Ovary (tissue), 9 donors: Measurements from ENCODE around the gene PLEKHH2. TPM values are rescaled to one million over a fixed set of nuclear protein-coding genes. Genes with fewer than 3 reads are reported as not detected.
"Not testable (repeated sequence)": the region's sequence is repeated elsewhere in the genome, so short reads cannot be mapped to it uniquely, and the experiment has no call there.

ENCODE experiments used
- DNase-seq, 5 donors: peaks; one replicate each; pipeline ENCODE4 v3.0.0-alpha.2; 2019 to 2020
- H3K27ac ChIP-seq, 2 donors: fragments of 200-600 bp; one replicate each; pipeline versions ENCODE4 v1.5.1 to v1.8.0; 2019 to 2022
- H3K27me3 ChIP-seq: fragments of 200-600 bp; one replicate; pipeline ENCODE4 v1.8.0; 2022
- H3K36me3 ChIP-seq: fragments of 200-600 bp; sonication (generic); one replicate; pipeline ENCODE4 v1.5.1; 2019
- H3K4me1 ChIP-seq: one replicate; pipeline ENCODE4 v1.8.1; 2013; ENCODE audit warnings: mild to moderate bottlenecking, moderate library complexity; ENCODE audit not compliant: insufficient read depth
- H3K4me3 ChIP-seq: fragments of 200-600 bp; sonication (generic); one replicate; pipeline ENCODE4 v1.5.1; 2017
- H3K9me3 ChIP-seq, 2 donors: fragments of 200-600 bp in 1 of 2; sonication (generic) in 1 of 2; one replicate each; pipeline versions ENCODE4 v1.5.1 to v1.8.1; 2013 to 2019; ENCODE audit warnings: mild to moderate bottlenecking in 1 of 2, moderate library complexity in 1 of 2
- CTCF ChIP-seq, 3 donors: fragments of 450-650 bp in 2 of 3; fragments of 200-600 bp in 1 of 3; IDR thresholded peaks; one replicate each; pipeline versions ENCODE4 v1.5.1 to v1.8.0; 2016 to 2022; ENCODE audit warnings: antibody characterized with exemption in 3 of 3, mild to moderate bottlenecking in 1 of 3
- EP300 ChIP-seq: sonication (generic); formaldehyde crosslinking; IDR thresholded peaks from one replicate; pipeline ENCODE4 v1.6.1; 2017; ENCODE audit warnings: antibody characterized with exemption
- POLR2A ChIP-seq: fragments of 450-650 bp; IDR thresholded peaks from one replicate; pipeline ENCODE4 v1.6.1; 2017; ENCODE audit warnings: antibody characterized with exemption, mild to moderate bottlenecking, moderate library complexity
- WGBS, 3 donors: extraction: QIAGEN DNeasy Blood & Tissue Kit in 1 of 3; methylation state at CpG; one replicate each; pipeline versions ENCODE4 v1.1.5 to v1.1.7; 2013 to 2017; 5-methylcytosine and 5-hydroxymethylcytosine counted together
- intact Hi-C, 4 donors: fragments of 100-400 bp; cut with DNase I; formaldehyde crosslinking; loops; one replicate each; pipeline versions ENCODE4 v1.11.0 to v1.15.1; 2022 to 2023
- polyA plus RNA-seq, 2 donors: library from polyadenylated mRNA; stranded (reverse); fragments of 200-250 nt in 1 of 2; fragments of 350-450 nt in 1 of 2; fragmentation: Illumina TruSeq in 1 of 2; extraction: RNeasy Lipid Tissue Mini Kit (QIAGEN cat#74804) in 1 of 2; gene quantifications; one replicate each; pipeline ENCODE4 v1.2.3, GENCODE V29; 2013 to 2014
- total RNA-seq, 7 donors: library from RNA; depleted of rRNA in 2 of 7; stranded (reverse); fragments of >200 nt in 2 of 7; fragmentation: NEBNext Ultra II Directional in 3 of 7; extraction: Animal tissue kit (Norgen Biotek cat#: 25700) in 3 of 7; gene quantifications; one replicate each; pipeline versions ENCODE4 v1.1.0 to v1.2.4, GENCODE V29; 2016 to 2023
- donor health status: DM: no; HTN: no; CAD: no; lungs with moderate emphysema.
- donor health status: DM: no; HTN: no; CAD: no.
- donor health status: Bipolar disorder and iron deficiency.
- donor health status: DM: yes; HTN: yes; CAD: no.
- donor health status: DM: no; HTN: no; CAD: no.
- donor health status: DM: yes; HTN: yes; CAD: no.

PLEKHH2 gene
- total and polyA plus RNA-seq, 9 donors: 15.8 to 66.5 (median 37.2) TPM

GRCh38 chr2:43717322-43717721, 80.3 kb downstream of the PLEKHH2 start:
- H3K27ac ChIP-seq: no peak overlapping the region
- no peaks in the 10 kb centered on the region for H3K36me3 ChIP-seq
- intact Hi-C loops: no loop called here
- H3K9me3 ChIP-seq: no peaks in the 10 kb centered on the region
- H3K27me3 ChIP-seq: no peaks in the 10 kb centered on the region
- no peak overlapping the region for H3K4me3 ChIP-seq
- TF ChIP-seq CTCF (IDR thresholded peaks at IDR 0.05) (no peak), EP300 (no peak), POLR2A (no peak)
- H3K4me1 ChIP-seq: no peaks in the 10 kb centered on the region
- DNase-seq: no peak

GRCh38 chr2:43718530-43719124, 81.6 kb downstream of the PLEKHH2 start:
- Histone ChIP-seq H3K27me3 (no peaks in the 10 kb centered on the region), H3K36me3 (no peaks in the 10 kb centered on the region), H3K9me3 (no peaks in the 10 kb centered on the region), H3K4me3 (no peak overlapping the region), H3K4me1 (no peaks in the 10 kb centered on the region), H3K27ac (no peak overlapping the region)
- TF ChIP-seq POLR2A (no peak), EP300 (no peak), CTCF (IDR thresholded peaks at IDR 0.05) (no peak)
- no peak for DNase-seq
- WGBS, 3 donors: 68 to 76% (median 71%) methylated on average over 5 of the region's 5 CpGs
- intact Hi-C loops: no loop called here

- DNase-seq: peak in 1 of 5 donors; percentile 18
- TF ChIP-seq EP300: no peak
- no peak for TF ChIP-seq CTCF (IDR thresholded peaks at IDR 0.05)
- TF ChIP-seq POLR2A: no peak
- H3K27me3 ChIP-seq: no peaks in the 10 kb centered on the region
- no peaks in the 10 kb centered on the region for H3K9me3 ChIP-seq
- WGBS, 3 donors: 8 to 24% (median 13%) methylated on average over 4 of the region's 4 CpGs
- H3K36me3 ChIP-seq: no peaks in the 10 kb centered on the region
- H3K4me1 ChIP-seq: peaks cover 3% of the 10 kb centered on the region
- intact Hi-C loops: loop anchor here in 1 of 4 donors (1.0 kb wide), 1 partner anchor 24 kb away; no protein-coding TSS in a partner anchor
- H3K27ac ChIP-seq: peak overlapping the region; percentile 57 to 78
- H3K4me3 ChIP-seq: no peak overlapping the region
These were observed 87.9 kb downstream of the PLEKHH2 start for GRCh38 chr2:43724728-43725526.

GRCh38 chr2:43725711-43726246, 88.7 kb downstream of the PLEKHH2 start:
- Histone ChIP-seq H3K4me1 (peaks cover 3% of the 10 kb centered on the region), H3K36me3 (no peaks in the 10 kb centered on the region), H3K9me3 (no peaks in the 10 kb centered on the region), H3K4me3 (no peak overlapping the region), H3K27ac (peak overlapping the region; percentile 57 to 78), H3K27me3 (no peaks in the 10 kb centered on the region)
- TF ChIP-seq CTCF (IDR thresholded peaks at IDR 0.05) (no peak), POLR2A (no peak), EP300 (no peak)
- WGBS, 3 donors: 86 to 92% (median 86%) methylated on average over 3 of the region's 3 CpGs
- DNase-seq: no peak
- intact Hi-C loops: loop anchor here in 1 of 4 donors (1.0 kb wide), 1 partner anchor 24 kb away; no protein-coding TSS in a partner anchor

- H3K27ac ChIP-seq, H3K9me3 ChIP-seq, H3K4me1 ChIP-seq, H3K27me3 ChIP-seq, H3K36me3 ChIP-seq, intact Hi-C loops, H3K4me3 ChIP-seq: not testable (repeated sequence)
- peak in 1 of 5 donors; percentile 45 for DNase-seq
- 74 to 77% (median 75%) methylated on average over 14 of the region's 14 CpGs for WGBS, 3 donors
These were observed 90.0 kb downstream of the PLEKHH2 start for GRCh38 chr2:43726961-43727633.
